HG03469 (cell line): ENCODE results near the gene TMUB2.

ENCODE experiments used
- ATAC-seq: cut with Tn5 transposase; IDR thresholded peaks from one replicate; pipeline ENCODE4 v1.9.1; 2021; ENCODE audit warnings: mild to moderate bottlenecking, moderate library complexity, moderate number of reproducible peaks; ENCODE audit not compliant: unreplicated experiment

Gene TMUB2

GRCh38 chr17:44202756-44203155 is 16.0 kb downstream of the TMUB2 start:
- no peak for ATAC-seq

GRCh38 chr17:44203731-44204440 is 17.1 kb downstream of the TMUB2 start:
- ATAC-seq, result no peak

- no peak for ATAC-seq
Observed at GRCh38 chr17:44204441-44204882, 17.7 kb downstream of the TMUB2 start.

- ATAC-seq, result no peak
Observed at GRCh38 chr17:44205962-44206824, 19.4 kb downstream of the TMUB2 start.

- no peak for ATAC-seq
Observed at GRCh38 chr17:44206825-44207155, 20.0 kb downstream of the TMUB2 start.

GRCh38 chr17:44207319-44207718 is 20.5 kb downstream of the TMUB2 start:
- no peak for ATAC-seq

- ATAC-seq, result no peak
Observed at GRCh38 chr17:44207743-44208142, 21.0 kb downstream of the TMUB2 start.

- no peak for ATAC-seq
Observed at GRCh38 chr17:44209786-44210341, 23.1 kb downstream of the TMUB2 start.

- ATAC-seq, result peak; percentile 50
Observed at GRCh38 chr17:44210342-44211192, 23.8 kb downstream of the TMUB2 start.

- no peak for ATAC-seq
Observed at GRCh38 chr17:44211281-44212265, 24.8 kb downstream of the TMUB2 start.

GRCh38 chr17:44212507-44213402 is 26.0 kb downstream of the TMUB2 start:
- no peak for ATAC-seq

- no peak for ATAC-seq
Observed at GRCh38 chr17:44213403-44214229, 26.8 kb downstream of the TMUB2 start.

GRCh38 chr17:44214230-44214494 is 27.4 kb downstream of the TMUB2 start:
- ATAC-seq, result no peak

GRCh38 chr17:44214896-44215295 is 28.1 kb downstream of the TMUB2 start:
- no peak for ATAC-seq

- ATAC-seq, result no peak
Observed at GRCh38 chr17:44216173-44216572, 29.4 kb downstream of the TMUB2 start.

- ATAC-seq, result no peak
Observed at GRCh38 chr17:44216694-44217093, 29.9 kb downstream of the TMUB2 start.

GRCh38 chr17:44217738-44218343 is 31.1 kb downstream of the TMUB2 start:
- ATAC-seq, result no peak
